SK-N-MC (cell line): ENCODE data around the gene RPF1.

Source experiments
- EZH2 ChIP-seq: fragments of 200-600 bp; sonication (generic); IDR thresholded peaks from one replicate; pipeline ENCODE4 v1.6.1; 2017; ENCODE audit warnings: antibody characterized with exemption
- POLR2AphosphoS5 ChIP-seq: IDR thresholded peaks from 2 replicates; pipeline ENCODE4 v1.6.1; 2012; ENCODE audit warnings: mild to moderate bottlenecking, low read depth, low read length, borderline replicate concordance

DNA sequence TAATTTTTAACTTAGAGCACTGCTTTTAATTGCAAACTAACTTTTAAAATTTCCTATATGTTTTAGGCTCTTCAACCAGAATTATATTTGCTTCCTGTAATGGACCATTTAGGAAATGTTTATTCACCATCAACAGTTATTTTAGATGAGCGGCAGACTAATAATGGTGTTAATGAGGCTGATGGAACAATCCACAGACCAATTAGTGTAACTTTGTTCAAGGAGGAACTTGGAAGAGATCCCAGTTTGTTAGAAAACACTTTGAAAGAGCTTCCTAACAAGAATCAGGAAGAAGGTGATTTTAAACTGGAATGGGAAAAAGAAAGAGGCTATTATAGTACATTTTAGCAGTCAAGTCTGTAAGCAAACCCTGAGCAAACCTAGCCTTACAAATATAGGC, 46.7 kb downstream of the RPF1 start:
- TF ChIP-seq EZH2 (no peak), POLR2AphosphoS5 (no peak)
